Stimulated activated CD4-positive, alpha-beta T cell treated with anti-CD3 and anti-CD28 coated beads, Interleukin-1b, Interleukin-23, amount 100 ng/mL, for 1 hour (primary cell): ENCODE results near the gene CFAP69.

Experiments
- DNase-seq, 2 donors: peaks; one replicate each; pipeline ENCODE4 v3.0.0-alpha.2; 2020; ENCODE audit warnings: low read depth in 2 of 2

The CFAP69 gene

GRCh38 chr7:90244909-90245851 is at the start of gene CFAP69:
TSS of gene CFAP69 (plus strand) at chr7:90245174. CDS start at chr7:90245425, 251 bp downstream.
- DNase-seq, result peak; percentile 53 to 87

GRCh38 chr7:90201500-90202195 is 43.3 kb upstream of the CFAP69 start:
- no peak for DNase-seq

GRCh38 chr7:90207956-90208355 is 37.0 kb upstream of the CFAP69 start:
- no peak for DNase-seq

- DNase-seq, result no peak
These were observed 35.2 kb upstream of the CFAP69 start for GRCh38 chr7:90209776-90210175.

GRCh38 chr7:90210475-90210874 is 34.5 kb upstream of the CFAP69 start:
- no peak for DNase-seq

- DNase-seq, result no peak
These were observed 34.0 kb upstream of the CFAP69 start for GRCh38 chr7:90210981-90211380.

- no peak for DNase-seq
These were observed 33.4 kb upstream of the CFAP69 start, which contains the start of gene STEAP2 for GRCh38 chr7:90211391-90212148. TSS of gene STEAP2 (plus strand) at chr7:90211740. CDS start at chr7:90225083, 13,343 bp downstream.

- no peak for DNase-seq
These were observed 32.9 kb upstream of the CFAP69 start for GRCh38 chr7:90212149-90212495.

- DNase-seq, result no peak
These were observed 31.5 kb upstream of the CFAP69 start for GRCh38 chr7:90213521-90213920.

- DNase-seq, result no peak
These were observed 28.8 kb upstream of the CFAP69 start for GRCh38 chr7:90216080-90216674.

- DNase-seq, result no peak
These were observed 28.2 kb upstream of the CFAP69 start for GRCh38 chr7:90216771-90217170.

- no peak for DNase-seq
These were observed 22.6 kb upstream of the CFAP69 start for GRCh38 chr7:90222390-90222789.

- DNase-seq, result no peak
These were observed 21.9 kb upstream of the CFAP69 start for GRCh38 chr7:90222811-90223725.

GRCh38 chr7:90224195-90224594 is 20.8 kb upstream of the CFAP69 start:
- DNase-seq, result no peak

- DNase-seq, result no peak
These were observed 19.8 kb upstream of the CFAP69 start for GRCh38 chr7:90225181-90225580.

GRCh38 chr7:90225601-90226000 is 19.4 kb upstream of the CFAP69 start:
- no peak for DNase-seq

- no peak for DNase-seq
These were observed 17.7 kb upstream of the CFAP69 start for GRCh38 chr7:90227259-90227658.

GRCh38 chr7:90229682-90230081 is 15.3 kb upstream of the CFAP69 start:
- DNase-seq, result no peak

GRCh38 chr7:90230834-90231233 is 14.1 kb upstream of the CFAP69 start:
- DNase-seq, result no peak

- no peak for DNase-seq
These were observed 13.7 kb upstream of the CFAP69 start for GRCh38 chr7:90231304-90231703.

- no peak for DNase-seq
These were observed 12.5 kb upstream of the CFAP69 start for GRCh38 chr7:90232430-90232829.
